Heart right ventricle (tissue), 16 donors: ENCODE measurements around the gene GPR162. TPM values are rescaled to one million over a fixed set of nuclear protein-coding genes. Genes with fewer than 3 reads are reported as not detected.

ENCODE experiments used
- ATAC-seq, 8 donors: fragments of 200-7000 bp; cut with Tn5 transposase; one replicate each; pipeline ENCODE4 v1.9.1; 2020; ENCODE audit warnings: mild to moderate bottlenecking in 8 of 8, moderate library complexity in 8 of 8, moderate number of reproducible peaks in 1 of 8
- DNase-seq, 2 donors: peaks; one replicate each; pipeline ENCODE4 v3.0.0-alpha.2; 2020
- H3K27ac ChIP-seq, 10 donors: fragments of 200-600 bp; sonication (generic) in 2 of 10; one replicate each; pipeline versions ENCODE4 v1.5.0 to v1.8.0; 2020 to 2022; ENCODE audit warnings: mild to moderate bottlenecking in 3 of 10
- H3K27me3 ChIP-seq, 7 donors: fragments of 200-600 bp; one replicate each; pipeline ENCODE4 v1.8.0; 2021 to 2022; ENCODE audit warnings: mild to moderate bottlenecking in 2 of 7
- H3K36me3 ChIP-seq, 9 donors: fragments of 200-600 bp; sonication (generic) in 1 of 9; one replicate each; pipeline versions ENCODE4 v1.5.0 to v1.8.0; 2020 to 2022; ENCODE audit warnings: mild to moderate bottlenecking in 2 of 9
- H3K4me1 ChIP-seq, 9 donors: fragments of 200-600 bp; sonication (generic) in 1 of 9; one replicate each; pipeline versions ENCODE4 v1.5.0 to v1.8.0; 2020 to 2022; ENCODE audit warnings: mild to moderate bottlenecking in 4 of 9
- H3K4me3 ChIP-seq, 10 donors: fragments of 200-600 bp; sonication (generic) in 2 of 10; one replicate each; pipeline versions ENCODE4 v1.5.0 to v1.8.0; 2020 to 2022; ENCODE audit warnings: mild to moderate bottlenecking in 7 of 10, moderate library complexity in 2 of 10
- H3K9me3 ChIP-seq, 11 donors: fragments of 200-600 bp in 10 of 11; sonication (generic) in 2 of 11; one replicate each; pipeline versions ENCODE4 v1.5.0 to v1.8.0; 2013 to 2022; ENCODE audit warnings: mild to moderate bottlenecking in 2 of 11, control low read depth in 1 of 11, moderate library complexity in 1 of 11
- WGBS, 2 donors: extraction: QIAGEN DNeasy Blood & Tissue Kit; methylation state at CpG; one replicate each; pipeline ENCODE4 v1.1.7; 2013; ENCODE audit warnings: inconsistent platforms in 1 of 2; 5-methylcytosine and 5-hydroxymethylcytosine counted together
- intact Hi-C, 10 donors: fragments of 100-400 bp; cut with DNase I; formaldehyde crosslinking; loops; one replicate each; pipeline versions ENCODE4 v1.11.1 to v1.14.2; 2022
- polyA plus RNA-seq, 2 donors: library from polyadenylated mRNA; stranded (reverse); fragments of 200-250 nt; gene quantifications; one replicate each; pipeline ENCODE4 v1.2.3, GENCODE V29; 2013
- total RNA-seq, 10 donors: library from RNA; stranded (reverse); fragmentation: NEBNext Ultra II Directional in 3 of 10; extraction: Animal tissue kit (Norgen Biotek cat#: 25700) in 3 of 10; gene quantifications; one replicate each; pipeline versions ENCODE4 v1.2.1 to v1.2.4, GENCODE V29; 2021 to 2023
- TF ChIP-seq, protein P1 (sequence below), 9 donors: fragments of 200-600 bp; sonication (generic) in 2 of 9; IDR thresholded peaks; one replicate each; pipeline versions ENCODE4 v1.5.0 to v1.8.0; 2021 to 2022; ENCODE audit warnings: antibody characterized with exemption in 9 of 9, mild to moderate bottlenecking in 5 of 9, moderate library complexity in 1 of 9
- donor health status: Arrhythmogenic right ventricular cardiomyopathy.
- donor health status: ischemic (EF 13 %, LVEDD 7.1; RV severe dilation, severe dysfunction).
- donor health status: healthy with polysubstance abuse.
- donor health status: DM: no; HTN: yes; CAD: no.
- donor health status: DM: no; HTN: no; CAD: no.
- donor health status: ischemic (EF 25% LVEDD 6.9; RV normal size, moderate dysfunction).
- donor health status: ischemic (EF 25% LVEDD 5.7; RV mildly dilated, moderate dysfunction).
- donor health status: healthy.
- donor health status: DM: yes; HTN: yes; CAD: no.
- donor health status: Ischemic cardiomyopathy.
- donor health status: ischemic (EF 35%, LVEDD 5.7; RV mildly dilated, moderate dysfunction).
- donor health status: nonischemic (EF 11% LVEDD 7.7; RV severe dilation, severe dysfunction).
- donor health status: DM: yes; HTN: yes; CAD: no.
- donor health status: PGD.
- donor health status: ischemic (EF 29% LVEDD 5.4; RV normal size, mild dysfunction).
- donor health status: nonischemic (EF 23%, LVEDD 6.1; RV moderate dilation, normal function).

GPR162 gene
- total and polyA plus RNA-seq, 12 donors = 1.8 to 16.8 (median 4.2) TPM

DNA sequence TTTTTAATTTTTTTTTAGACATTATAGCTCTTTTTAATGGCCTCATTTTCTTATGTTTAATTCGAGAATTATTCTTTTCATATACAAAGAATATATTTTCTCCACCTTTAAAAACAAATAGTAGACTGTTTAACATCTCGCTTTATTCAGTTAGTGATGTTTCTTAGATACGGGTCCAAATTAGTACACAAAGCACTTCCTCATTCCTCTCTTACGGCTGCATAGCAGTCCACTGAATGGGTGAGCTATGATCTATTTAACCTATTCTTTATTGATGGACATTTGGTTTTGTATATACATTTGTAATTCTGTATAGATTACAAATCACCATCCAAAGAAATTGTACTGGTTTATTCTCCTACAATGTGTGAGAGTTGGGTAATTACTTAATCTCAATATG is 8.3 kb upstream of the GPR162 start:
- Histone ChIP-seq H3K27me3 (peaks cover 0 to 13% (median 0%) of the 10 kb centered on the region in 7 donors), H3K4me1 (peaks cover 0 to 7% (median 0%) of the 10 kb centered on the region in 9 donors), H3K4me3 (no peak overlapping the region), H3K27ac (no peak overlapping the region), H3K9me3 (no peaks in the 10 kb centered on the region), H3K36me3 (peaks cover 0 to 23% (median 0%) of the 10 kb centered on the region in 9 donors)
- DNase-seq (no peak), ATAC-seq (no peak)
- 69 to 77% methylated on average over 4 of the region's 4 CpGs for WGBS, 2 donors
- TF ChIP-seq, protein P1, sequence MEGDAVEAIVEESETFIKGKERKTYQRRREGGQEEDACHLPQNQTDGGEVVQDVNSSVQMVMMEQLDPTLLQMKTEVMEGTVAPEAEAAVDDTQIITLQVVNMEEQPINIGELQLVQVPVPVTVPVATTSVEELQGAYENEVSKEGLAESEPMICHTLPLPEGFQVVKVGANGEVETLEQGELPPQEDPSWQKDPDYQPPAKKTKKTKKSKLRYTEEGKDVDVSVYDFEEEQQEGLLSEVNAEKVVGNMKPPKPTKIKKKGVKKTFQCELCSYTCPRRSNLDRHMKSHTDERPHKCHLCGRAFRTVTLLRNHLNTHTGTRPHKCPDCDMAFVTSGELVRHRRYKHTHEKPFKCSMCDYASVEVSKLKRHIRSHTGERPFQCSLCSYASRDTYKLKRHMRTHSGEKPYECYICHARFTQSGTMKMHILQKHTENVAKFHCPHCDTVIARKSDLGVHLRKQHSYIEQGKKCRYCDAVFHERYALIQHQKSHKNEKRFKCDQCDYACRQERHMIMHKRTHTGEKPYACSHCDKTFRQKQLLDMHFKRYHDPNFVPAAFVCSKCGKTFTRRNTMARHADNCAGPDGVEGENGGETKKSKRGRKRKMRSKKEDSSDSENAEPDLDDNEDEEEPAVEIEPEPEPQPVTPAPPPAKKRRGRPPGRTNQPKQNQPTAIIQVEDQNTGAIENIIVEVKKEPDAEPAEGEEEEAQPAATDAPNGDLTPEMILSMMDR (IDR thresholded peaks at IDR 0.05) = no peak
- intact Hi-C loops = no loop called here

DNA sequence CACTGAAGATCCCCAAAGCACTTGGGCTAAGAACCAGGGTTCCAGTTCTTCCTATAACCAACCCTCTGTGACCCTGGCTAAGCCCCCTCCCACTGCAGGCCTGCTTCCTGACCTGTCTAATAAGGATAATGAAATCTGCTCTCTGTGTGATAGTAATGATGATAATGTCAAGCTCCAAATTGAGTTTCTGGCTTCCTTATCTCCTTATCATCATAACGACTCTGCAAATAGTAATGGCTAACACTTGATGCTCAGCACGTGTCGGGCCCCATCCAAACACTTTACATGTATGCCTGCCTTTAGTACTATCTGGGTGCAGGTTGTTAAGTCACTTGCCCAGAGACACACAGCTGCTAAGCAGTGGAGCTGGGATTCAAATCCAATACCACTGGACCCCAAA is 5.0 kb upstream of the GPR162 start:
- intact Hi-C loops = no loop called here
- Histone ChIP-seq H3K27me3 (peaks cover 0 to 13% (median 0%) of the 10 kb centered on the region in 7 donors), H3K36me3 (peaks cover 0 to 26% (median 0%) of the 10 kb centered on the region in 9 donors), H3K9me3 (no peaks in the 10 kb centered on the region), H3K4me1 (peaks cover 0 to 23% (median 5%) of the 10 kb centered on the region in 9 donors), H3K27ac (no peak overlapping the region), H3K4me3 (no peak overlapping the region)
- 64 to 75% methylated on average over 3 of the region's 3 CpGs for WGBS, 2 donors
- TF ChIP-seq, protein P1 (IDR thresholded peaks at IDR 0.05) = no peak
- no peak for ATAC-seq
- DNase-seq = no peak

DNA sequence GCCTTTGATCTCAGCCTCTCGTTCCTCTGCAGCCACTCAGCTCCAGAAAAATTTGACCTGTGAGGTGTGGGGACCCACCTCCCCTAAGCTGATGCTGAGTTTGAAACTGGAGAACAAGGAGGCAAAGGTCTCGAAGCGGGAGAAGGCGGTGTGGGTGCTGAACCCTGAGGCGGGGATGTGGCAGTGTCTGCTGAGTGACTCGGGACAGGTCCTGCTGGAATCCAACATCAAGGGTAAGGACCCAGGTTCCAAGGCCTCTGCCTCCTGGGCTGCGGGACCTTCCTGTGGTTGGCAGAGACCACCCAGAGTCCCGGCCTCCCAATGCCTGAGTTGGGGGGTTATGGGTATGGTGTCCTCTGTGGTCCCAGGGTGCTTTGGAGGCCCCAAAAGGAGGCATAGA is 4.5 kb upstream of the GPR162 start:
- H3K27ac ChIP-seq = no peak overlapping the region
- intact Hi-C loops = no loop called here
- DNase-seq (no peak), ATAC-seq (no peak)
- H3K36me3 ChIP-seq = peaks cover 0 to 26% (median 0%) of the 10 kb centered on the region in 9 donors
- no peaks in the 10 kb centered on the region for H3K9me3 ChIP-seq
- no peak overlapping the region for H3K4me3 ChIP-seq
- H3K4me1 ChIP-seq = peaks cover 3 to 28% (median 10%) of the 10 kb centered on the region in 9 donors
- WGBS, 2 donors = 93 to 96% methylated on average over 8 of the region's 8 CpGs
- TF ChIP-seq, protein P1 (IDR thresholded peaks at IDR 0.05) = no peak
- peaks cover 0 to 13% (median 2%) of the 10 kb centered on the region in 7 donors for H3K27me3 ChIP-seq

DNA sequence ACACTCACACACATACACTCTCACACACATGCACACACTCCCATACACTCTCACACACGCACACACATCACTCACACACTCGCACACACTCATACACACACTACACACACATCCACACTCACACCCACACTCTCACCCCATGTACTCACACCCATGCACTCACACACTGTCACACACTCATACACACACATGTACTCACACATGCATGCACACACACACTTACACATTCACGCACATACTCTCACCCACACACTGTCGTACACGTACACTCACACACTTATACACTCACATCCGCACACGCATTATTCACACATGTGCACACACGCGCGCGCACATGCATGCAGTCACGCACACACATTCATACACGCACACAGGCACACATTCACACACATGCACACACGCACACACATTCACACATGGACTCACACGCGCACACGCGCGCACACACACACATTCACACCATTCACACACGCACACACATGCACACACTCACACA is 3.9 kb upstream of the GPR162 start:
- intact Hi-C loops = no loop called here
- H3K27ac ChIP-seq = no peak overlapping the region
- H3K36me3 ChIP-seq = peaks cover 0 to 26% (median 0%) of the 10 kb centered on the region in 9 donors
- ATAC-seq (no peak), DNase-seq (no peak)
- H3K9me3 ChIP-seq = no peaks in the 10 kb centered on the region
- 86 to 94% methylated on average over 20 of the region's 20 CpGs for WGBS, 2 donors
- TF ChIP-seq, protein P1 (IDR thresholded peaks at IDR 0.05) = no peak
- peaks cover 3 to 32% (median 16%) of the 10 kb centered on the region in 9 donors for H3K4me1 ChIP-seq
- no peak overlapping the region for H3K4me3 ChIP-seq
- peaks cover 0 to 13% (median 4%) of the 10 kb centered on the region in 7 donors for H3K27me3 ChIP-seq
